CD14-positive monocyte (primary cell): Measurements from ENCODE around the gene SLCO2B1. TPM values are rescaled to one million over a fixed set of nuclear protein-coding genes. Genes with fewer than 3 reads are reported as not detected.

ENCODE experiments used
- DNase-seq, 3 donors: peaks; one replicate each; pipeline ENCODE4 v3.0.0-alpha.2; 2011 to 2022
- H2AFZ ChIP-seq: 2 replicates; pipeline ENCODE4 v1.6.0; 2012; ENCODE audit warnings: mild to moderate bottlenecking, low read depth, low read length, inconsistent platforms; ENCODE audit not compliant: insufficient read depth, poor library complexity, severe bottlenecking
- H3K27ac ChIP-seq, 2 donors: 1 replicate in 1 of 2; 2 replicates in 1 of 2; pipeline ENCODE4 v1.5.1; 2012 to 2013; ENCODE audit warnings: low read length in 2 of 2, control low read depth in 1 of 2, inconsistent platforms in 1 of 2, low read depth in 1 of 2, mild to moderate bottlenecking in 1 of 2
- H3K27me3 ChIP-seq, 2 donors: one replicate each; pipeline versions ENCODE4 v1.6.0 to v1.6.1; 2011 to 2013; ENCODE audit warnings: low read length in 2 of 2; ENCODE audit not compliant: control insufficient read depth in 2 of 2, insufficient read depth in 2 of 2
- H3K36me3 ChIP-seq, 2 donors: replicated peaks in 1 of 2; 1 replicate in 1 of 2; 2 replicates in 1 of 2; pipeline versions ENCODE4 v1.5.1 to v1.6.1; 2012 to 2013; ENCODE audit warnings: low read length in 2 of 2, control low read depth in 1 of 2, inconsistent platforms in 1 of 2, mild to moderate bottlenecking in 1 of 2; ENCODE audit not compliant: insufficient read depth in 2 of 2, control insufficient read depth in 1 of 2
- H3K4me1 ChIP-seq, 2 donors: 1 replicate in 1 of 2; 2 replicates in 1 of 2; pipeline versions ENCODE4 v1.5.1 to v1.6.1; 2012 to 2013; ENCODE audit warnings: low read length in 2 of 2, control low read depth in 1 of 2, inconsistent platforms in 1 of 2, mild to moderate bottlenecking in 1 of 2, moderate library complexity in 1 of 2; ENCODE audit not compliant: insufficient read depth in 2 of 2, control insufficient read depth in 1 of 2
- H3K4me2 ChIP-seq: replicated peaks from 2 replicates; pipeline ENCODE3; 2012; ENCODE audit warnings: low read length, moderate library complexity, mild to moderate bottlenecking; ENCODE audit not compliant: poor library complexity, severe bottlenecking; ENCODE audit errors: extremely low read depth
- H3K4me3 ChIP-seq, 3 experiments: fragments of 200-600 bp in 1 of 3; sonication (generic) in 1 of 3; replicated peaks in 1 of 3; 1 replicate in 2 of 3; 2 replicates in 1 of 3; pipeline ENCODE4 v1.5.1; 2011 to 2013; ENCODE audit warnings: low read length in 3 of 3, mild to moderate bottlenecking in 3 of 3, control low read depth in 2 of 3, low read depth in 2 of 3, inconsistent platforms in 1 of 3, moderate library complexity in 1 of 3
- H3K79me2 ChIP-seq: 2 replicates; pipeline ENCODE4 v1.6.0; 2012; ENCODE audit warnings: mild to moderate bottlenecking, control low read depth, inconsistent platforms, low read length, moderate library complexity; ENCODE audit not compliant: insufficient read depth
- H3K9ac ChIP-seq: 2 replicates; pipeline ENCODE4 v1.6.0; 2017; ENCODE audit warnings: low read length, mild to moderate bottlenecking; ENCODE audit not compliant: insufficient read depth, poor library complexity, severe bottlenecking
- H3K9me3 ChIP-seq, 2 donors: replicated peaks in 1 of 2; 1 replicate in 1 of 2; 2 replicates in 1 of 2; pipeline versions ENCODE4 v1.5.1 to v1.6.1; 2012 to 2013; ENCODE audit warnings: low read length in 2 of 2, control low read depth in 1 of 2; ENCODE audit not compliant: control insufficient read depth in 1 of 2, insufficient read depth in 1 of 2
- H4K20me1 ChIP-seq: 2 replicates; pipeline ENCODE4 v1.6.0; 2012; ENCODE audit warnings: mild to moderate bottlenecking, low read length, control low read depth, moderate library complexity; ENCODE audit not compliant: insufficient read depth
- H3K27ac Mint-ChIP-seq, 7 donors: one replicate each; pipeline ENCODE4 v1.8.0; 2020; ENCODE audit warnings: mild to moderate bottlenecking in 7 of 7, mixed read lengths in 7 of 7, moderate library complexity in 6 of 7, inconsistent platforms in 2 of 7
- H3K27me3 Mint-ChIP-seq, 3 donors: one replicate each; pipeline ENCODE4 v1.8.0; 2021 to 2022; ENCODE audit warnings: low read depth in 3 of 3, mild to moderate bottlenecking in 3 of 3, mixed read lengths in 3 of 3, moderate library complexity in 3 of 3, inconsistent platforms in 1 of 3
- H3K36me3 Mint-ChIP-seq, 2 donors: one replicate each; pipeline ENCODE4 v1.8.0; 2020; ENCODE audit warnings: mixed read lengths in 2 of 2, inconsistent platforms in 1 of 2, mild to moderate bottlenecking in 1 of 2
- H3K4me1 Mint-ChIP-seq: one replicate; pipeline ENCODE4 v1.8.0; 2020; ENCODE audit warnings: mild to moderate bottlenecking, mixed read lengths
- H3K4me3 Mint-ChIP-seq, 2 donors: one replicate each; pipeline ENCODE4 v1.8.0; 2020; ENCODE audit warnings: mild to moderate bottlenecking in 2 of 2, mixed read lengths in 2 of 2, moderate library complexity in 1 of 2
- H3K9me3 Mint-ChIP-seq, 7 donors: one replicate each; pipeline ENCODE4 v1.8.0; 2020 to 2022; ENCODE audit warnings: mixed read lengths in 7 of 7, mild to moderate bottlenecking in 6 of 7, moderate library complexity in 6 of 7, inconsistent platforms in 2 of 7
- WGBS: methylation state at CpG from one replicate; pipeline ENCODE4 v1.1.5; 2013; ENCODE audit warnings: missing lambda C conversion rate; ENCODE audit not compliant: insufficient coverage; 5-methylcytosine and 5-hydroxymethylcytosine counted together
- intact Hi-C, 2 donors: fragments of 100-400 bp; cut with micrococcal nuclease; formaldehyde crosslinking; loops; one replicate each; pipeline versions ENCODE4 v1.15.0 to v1.15.1; 2023
- polyA plus RNA-seq, 3 donors: library from polyadenylated mRNA; depleted of rRNA in 1 of 3; unstranded in 2 of 3; stranded (reverse) in 1 of 3; fragments of 300-500 nt in 2 of 3; fragments of >200 nt in 1 of 3; fragmentation: Illumina TruSeq in 2 of 3; gene quantifications; 1 replicate in 2 of 3; 2 replicates in 1 of 3; pipeline ENCODE4 v1.2.3, GENCODE V29; 2012 to 2021
- TF ChIP-seq, protein P1 (sequence below): fragments of 200-600 bp; IDR thresholded peaks from one replicate; pipeline ENCODE4 v1.8.0; 2022; ENCODE audit warnings: antibody characterized with exemption, mild to moderate bottlenecking

The SLCO2B1 gene
- polyA plus RNA-seq, 3 donors: 0.13 to 0.47 TPM; not detected in 1

GRCh38 chr11:75201771-75202170 lies 50.9 kb downstream of the SLCO2B1 start:
- no peak overlapping the region for H2AFZ ChIP-seq
- H3K4me1 ChIP-seq: no peaks in the 10 kb centered on the region
- no peak overlapping the region for H3K27ac ChIP-seq
- H3K36me3 ChIP-seq: no peaks in the 10 kb centered on the region
- Mint-ChIP-seq H3K4me3 (no peak overlapping the region), H3K9me3 (no peaks in the 10 kb centered on the region), H3K36me3 (no peaks in the 10 kb centered on the region), H3K27me3 (peaks cover 13 to 26% (median 18%) of the 10 kb centered on the region in 3 donors), H3K4me1 (no peaks in the 10 kb centered on the region), H3K27ac (no peak overlapping the region)
- H3K27me3 ChIP-seq: no peaks in the 10 kb centered on the region
- H3K9ac ChIP-seq: no peak overlapping the region
- intact Hi-C loops: no loop called here
- H3K4me3 ChIP-seq: no peak overlapping the region
- TF ChIP-seq, protein P1, sequence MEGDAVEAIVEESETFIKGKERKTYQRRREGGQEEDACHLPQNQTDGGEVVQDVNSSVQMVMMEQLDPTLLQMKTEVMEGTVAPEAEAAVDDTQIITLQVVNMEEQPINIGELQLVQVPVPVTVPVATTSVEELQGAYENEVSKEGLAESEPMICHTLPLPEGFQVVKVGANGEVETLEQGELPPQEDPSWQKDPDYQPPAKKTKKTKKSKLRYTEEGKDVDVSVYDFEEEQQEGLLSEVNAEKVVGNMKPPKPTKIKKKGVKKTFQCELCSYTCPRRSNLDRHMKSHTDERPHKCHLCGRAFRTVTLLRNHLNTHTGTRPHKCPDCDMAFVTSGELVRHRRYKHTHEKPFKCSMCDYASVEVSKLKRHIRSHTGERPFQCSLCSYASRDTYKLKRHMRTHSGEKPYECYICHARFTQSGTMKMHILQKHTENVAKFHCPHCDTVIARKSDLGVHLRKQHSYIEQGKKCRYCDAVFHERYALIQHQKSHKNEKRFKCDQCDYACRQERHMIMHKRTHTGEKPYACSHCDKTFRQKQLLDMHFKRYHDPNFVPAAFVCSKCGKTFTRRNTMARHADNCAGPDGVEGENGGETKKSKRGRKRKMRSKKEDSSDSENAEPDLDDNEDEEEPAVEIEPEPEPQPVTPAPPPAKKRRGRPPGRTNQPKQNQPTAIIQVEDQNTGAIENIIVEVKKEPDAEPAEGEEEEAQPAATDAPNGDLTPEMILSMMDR: no peak
- DNase-seq: no peak
- WGBS: no CpG with 5 or more reads among the region's 3 CpGs
- H3K4me2 ChIP-seq: no peak overlapping the region
- no peaks in the 10 kb centered on the region for H4K20me1 ChIP-seq
- no peaks in the 10 kb centered on the region for H3K9me3 ChIP-seq
- no peaks in the 10 kb centered on the region for H3K79me2 ChIP-seq

DNA sequence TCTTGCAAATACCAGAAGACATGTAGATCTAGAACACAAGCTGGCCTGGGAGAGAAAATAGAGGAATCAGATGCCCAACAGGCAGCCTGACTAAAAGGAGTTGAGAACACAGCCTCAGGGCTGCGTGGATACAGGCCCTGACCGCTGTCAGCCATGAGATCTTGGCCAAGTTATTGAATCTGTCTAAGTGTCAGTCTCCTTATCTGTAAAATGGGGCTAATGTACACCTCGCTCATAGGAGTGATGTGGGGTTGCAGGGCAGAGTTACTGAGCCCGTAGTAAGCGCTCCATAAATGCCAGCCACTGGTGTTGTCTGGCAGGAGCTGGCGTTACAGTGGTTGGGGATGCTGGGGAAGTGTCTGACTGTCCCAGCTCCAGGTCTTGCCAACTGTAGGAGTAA lies 51.3 kb downstream of the SLCO2B1 start:
- Histone ChIP-seq H3K4me2 (no peak overlapping the region), H3K9me3 (no peaks in the 10 kb centered on the region), H3K27me3 (peaks cover 0 to 2% of the 10 kb centered on the region in 2 donors), H3K36me3 (no peaks in the 10 kb centered on the region), H3K79me2 (no peaks in the 10 kb centered on the region), H3K9ac (no peak overlapping the region), H2AFZ (no peak overlapping the region), H3K27ac (no peak overlapping the region), H3K4me3 (no peak overlapping the region), H3K4me1 (no peaks in the 10 kb centered on the region), H4K20me1 (no peaks in the 10 kb centered on the region)
- Mint-ChIP-seq H3K36me3 (no peaks in the 10 kb centered on the region), H3K27ac (peak overlapping the region in 1 of 7 donors; percentile 1), H3K27me3 (peaks cover 14 to 23% (median 19%) of the 10 kb centered on the region in 3 donors), H3K4me1 (no peaks in the 10 kb centered on the region), H3K4me3 (no peak overlapping the region), H3K9me3 (no peaks in the 10 kb centered on the region)
- TF ChIP-seq, protein P1: no peak
- intact Hi-C loops: no loop called here
- 95% methylated on average over 6 of the region's 6 CpGs for WGBS
- no peak for DNase-seq
